ENCODE measurements around the gene ASGR1. TPM values are rescaled to one million over a fixed set of nuclear protein-coding genes. Genes with fewer than 3 reads are reported as not detected.

The ASGR1 gene
- total and polyA plus RNA-seq, 8 donors, result 2.4 to 13.0 (median 10.0) TPM

DNA sequence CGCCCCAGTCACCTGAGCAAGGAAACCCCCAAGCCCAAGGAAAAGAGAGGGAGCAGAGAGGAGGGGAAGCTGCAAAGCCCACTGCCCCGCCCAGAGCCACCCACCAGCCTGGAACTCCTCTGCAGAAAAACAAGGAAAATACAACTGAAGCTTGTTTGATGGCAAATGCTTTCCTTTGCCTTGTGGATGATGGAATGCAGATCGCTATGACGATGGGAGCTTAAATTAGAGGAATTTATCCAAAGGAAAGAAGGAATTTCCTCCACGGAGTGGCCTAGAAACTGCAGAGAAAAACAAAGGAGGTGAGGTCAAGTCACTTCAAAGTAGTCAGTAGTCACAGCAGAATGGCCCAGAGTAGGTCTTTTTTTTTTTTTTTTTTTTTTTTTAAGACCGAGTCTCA is 33.1 kb downstream of the ASGR1 start:
- DNase-seq (no peak), ATAC-seq (no peak)
- H3K27ac ChIP-seq, result no peak overlapping the region
- no peaks in the 10 kb centered on the region for H3K4me1 ChIP-seq
- no peak overlapping the region for H3K4me3 ChIP-seq
- TF ChIP-seq, protein P1, sequence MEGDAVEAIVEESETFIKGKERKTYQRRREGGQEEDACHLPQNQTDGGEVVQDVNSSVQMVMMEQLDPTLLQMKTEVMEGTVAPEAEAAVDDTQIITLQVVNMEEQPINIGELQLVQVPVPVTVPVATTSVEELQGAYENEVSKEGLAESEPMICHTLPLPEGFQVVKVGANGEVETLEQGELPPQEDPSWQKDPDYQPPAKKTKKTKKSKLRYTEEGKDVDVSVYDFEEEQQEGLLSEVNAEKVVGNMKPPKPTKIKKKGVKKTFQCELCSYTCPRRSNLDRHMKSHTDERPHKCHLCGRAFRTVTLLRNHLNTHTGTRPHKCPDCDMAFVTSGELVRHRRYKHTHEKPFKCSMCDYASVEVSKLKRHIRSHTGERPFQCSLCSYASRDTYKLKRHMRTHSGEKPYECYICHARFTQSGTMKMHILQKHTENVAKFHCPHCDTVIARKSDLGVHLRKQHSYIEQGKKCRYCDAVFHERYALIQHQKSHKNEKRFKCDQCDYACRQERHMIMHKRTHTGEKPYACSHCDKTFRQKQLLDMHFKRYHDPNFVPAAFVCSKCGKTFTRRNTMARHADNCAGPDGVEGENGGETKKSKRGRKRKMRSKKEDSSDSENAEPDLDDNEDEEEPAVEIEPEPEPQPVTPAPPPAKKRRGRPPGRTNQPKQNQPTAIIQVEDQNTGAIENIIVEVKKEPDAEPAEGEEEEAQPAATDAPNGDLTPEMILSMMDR (IDR thresholded peaks at IDR 0.05), result no peak
- no peaks in the 10 kb centered on the region for H3K36me3 ChIP-seq
- intact Hi-C loops (cut with DNase I), result no loop called here
- peaks cover 0 to 4% of the 10 kb centered on the region in 2 donors for H3K27me3 ChIP-seq
- no peaks in the 10 kb centered on the region for H3K9me3 ChIP-seq

DNA sequence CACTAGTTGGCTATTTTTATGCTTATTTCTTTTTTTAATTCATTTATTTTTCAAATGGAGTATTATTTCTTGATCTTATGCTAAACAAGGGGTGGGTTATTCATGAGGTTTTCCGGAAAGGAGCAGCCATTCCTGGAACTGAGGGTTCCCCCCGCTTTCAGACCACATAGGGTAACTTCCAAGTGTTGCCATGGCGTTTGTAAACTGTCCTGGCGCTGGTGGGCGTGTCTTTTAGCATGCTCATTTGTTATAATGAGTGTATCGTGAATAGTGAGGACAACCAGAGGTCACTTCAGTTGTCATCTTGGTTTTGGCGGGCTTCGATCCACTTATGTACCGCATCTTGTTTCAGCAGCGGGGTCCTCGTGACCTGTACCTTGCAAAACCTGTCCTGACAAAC is 35.0 kb downstream of the ASGR1 start:
- Histone ChIP-seq H3K27me3 (peaks cover 0 to 12% of the 10 kb centered on the region in 2 donors), H3K36me3 (no peaks in the 10 kb centered on the region), H3K9me3 (no peaks in the 10 kb centered on the region), H3K27ac (no peak overlapping the region), H3K4me1 (peaks cover 0 to 7% of the 10 kb centered on the region in 2 donors), H3K4me3 (no peak overlapping the region)
- ATAC-seq (no peak), DNase-seq (no peak)
- TF ChIP-seq, protein P1 (IDR thresholded peaks at IDR 0.05), result no peak
- intact Hi-C loops (cut with DNase I), result no loop called here

DNA sequence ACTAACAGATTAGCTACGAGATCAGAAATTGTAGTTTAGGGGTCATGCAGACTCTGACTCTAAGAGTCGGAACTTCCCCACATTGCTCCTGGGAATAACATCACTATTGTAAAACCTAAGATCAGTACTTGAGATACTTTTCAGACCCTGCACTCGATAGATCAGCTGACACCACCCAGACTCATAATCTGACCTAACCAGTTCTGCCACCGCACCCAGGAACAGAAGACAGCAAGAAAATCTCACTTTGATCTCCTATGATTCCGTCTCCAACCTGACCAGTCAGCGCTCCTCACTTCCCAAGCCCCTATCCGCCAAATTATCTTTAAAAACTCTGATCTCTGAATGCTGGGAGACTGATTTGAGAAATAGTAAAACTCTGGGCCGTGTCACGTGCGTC is 37.3 kb downstream of the ASGR1 start:
- peaks cover 0 to 7% of the 10 kb centered on the region in 2 donors for H3K4me1 ChIP-seq
- H3K27ac ChIP-seq, result no peak overlapping the region
- no peaks in the 10 kb centered on the region for H3K36me3 ChIP-seq
- ATAC-seq, result peak; percentile 63
- no peaks in the 10 kb centered on the region for H3K9me3 ChIP-seq
- H3K27me3 ChIP-seq, result peaks cover 0 to 32% of the 10 kb centered on the region in 2 donors
- TF ChIP-seq, protein P1 (IDR thresholded peaks at IDR 0.05), result no peak
- H3K4me3 ChIP-seq, result no peak overlapping the region
- intact Hi-C loops (cut with DNase I), result no loop called here
- peak in 1 of 4 donors; percentile 58 for DNase-seq

DNA sequence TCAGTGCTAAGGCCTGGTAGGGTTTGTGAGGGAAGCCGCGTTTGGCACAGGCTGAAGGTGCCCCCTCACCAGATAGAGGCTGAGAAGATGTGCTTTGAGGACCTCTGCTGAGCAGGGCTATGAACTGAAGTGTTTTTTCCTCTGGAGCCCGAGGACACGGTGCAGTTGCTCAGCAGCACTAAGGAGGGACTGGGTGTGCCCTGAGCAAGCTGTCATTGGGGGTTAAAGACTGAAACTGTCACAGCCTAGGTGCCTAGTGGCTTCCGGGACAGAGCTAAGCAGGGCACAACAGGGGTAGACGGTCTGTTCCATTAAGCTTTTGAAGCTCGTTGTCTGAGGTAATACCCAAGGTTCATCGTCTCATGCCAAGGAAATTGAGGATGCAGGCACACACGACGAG is 39.8 kb downstream of the ASGR1 start:
- Histone ChIP-seq H3K27ac (peak overlapping the region in 1 of 2 donors; percentile 67), H3K4me1 (peaks cover 0 to 22% of the 10 kb centered on the region in 2 donors), H3K27me3 (peaks cover 0 to 38% of the 10 kb centered on the region in 2 donors), H3K9me3 (no peaks in the 10 kb centered on the region), H3K36me3 (no peaks in the 10 kb centered on the region), H3K4me3 (peak overlapping the region in 1 of 2 donors; percentile 29)
- DNase-seq (no peak), ATAC-seq (no peak)
- intact Hi-C loops (cut with DNase I), result loop anchor here in 1 of 2 donors (5.0 kb wide), 1 partner anchor 87 kb away; no protein-coding TSS in a partner anchor
- TF ChIP-seq, protein P1 (IDR thresholded peaks at IDR 0.05), result no peak

DNA sequence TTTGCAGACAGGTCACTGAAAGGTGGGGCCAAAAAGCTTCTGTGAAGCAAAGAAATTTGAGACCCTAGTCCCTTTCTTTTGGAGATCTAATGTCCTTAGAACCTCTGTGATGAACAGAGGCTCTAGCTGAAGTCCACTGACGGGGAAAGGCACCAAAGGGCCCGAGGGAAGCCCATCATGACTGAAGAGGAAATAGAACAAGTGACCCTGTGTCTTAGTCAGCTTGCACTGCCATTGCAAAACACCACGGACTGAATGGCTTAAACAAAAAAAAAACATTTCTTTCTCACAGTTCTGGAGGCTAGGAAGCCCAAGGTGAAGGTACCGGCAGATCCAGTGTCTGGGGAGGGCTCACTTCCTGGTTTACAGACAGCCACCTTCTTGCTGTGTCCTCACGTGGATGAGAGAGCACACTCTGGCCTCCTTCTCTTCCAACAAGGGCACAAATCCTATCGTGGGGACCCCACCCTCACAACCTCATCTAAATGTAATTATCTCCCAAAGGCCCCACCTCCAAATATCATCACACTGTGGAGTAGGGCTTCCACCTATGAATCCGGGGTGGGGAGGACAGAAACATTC is 40.3 kb downstream of the ASGR1 start:
- Histone ChIP-seq H3K27me3 (peaks cover 0 to 39% of the 10 kb centered on the region in 2 donors), H3K9me3 (no peaks in the 10 kb centered on the region), H3K27ac (peak overlapping the region; percentile 26 to 67), H3K36me3 (no peaks in the 10 kb centered on the region), H3K4me1 (peaks cover 0 to 27% of the 10 kb centered on the region in 2 donors), H3K4me3 (peak overlapping the region in 1 of 2 donors; percentile 29)
- TF ChIP-seq, protein P1 (IDR thresholded peaks at IDR 0.05), result no peak
- no peak for DNase-seq
- peak; percentile 13 for ATAC-seq
- intact Hi-C loops (cut with DNase I), result loop anchor here in 1 of 2 donors (5.0 kb wide), 1 partner anchor 87 kb away; no protein-coding TSS in a partner anchor

Measured in left lung (tissue), 10 donors.